ENCODE measurements around the gene MTA1.

MTA1 gene

GRCh38 chr14:105445290-105445689 is 25.7 kb downstream of the MTA1 start:
- Histone ChIP-seq H2AFZ (ENCODE audit: low read length) (no peak overlapping the region), H3F3A (ENCODE audit: insufficient read depth, low read length) (no peaks in the 10 kb centered on the region), H3K27me3 (ENCODE audit: insufficient read depth, low read length) (no peaks in the 10 kb centered on the region), H3K36me3 (ENCODE audit: insufficient read depth, low read length) (peaks cover 40% of the 10 kb centered on the region), H3K4me2 (ENCODE audit: low read length) (no peak overlapping the region), H3K9ac (ENCODE audit: low read length) (no peak overlapping the region), H3K9me3 (ENCODE audit: low read length) (no peaks in the 10 kb centered on the region), H3K79me2 (ENCODE audit: insufficient read depth, low read length) (no peaks in the 10 kb centered on the region), H3K4me3 (ENCODE audit: low read depth, low read length, poor library complexity, severe bottlenecking) (no peak overlapping the region), H4K20me1 (ENCODE audit: insufficient read depth, low read length) (no peaks in the 10 kb centered on the region), H3K4me1 (ENCODE audit: insufficient read depth, low read length, severe bottlenecking) (no peaks in the 10 kb centered on the region), H3K9me2 (ENCODE audit: low read depth, low read length) (no peaks in the 10 kb centered on the region), H3K27ac (ENCODE audit: low read depth, low read length, poor library complexity, severe bottlenecking) (no peak overlapping the region)
- no peak for TF ChIP-seq CTCF (IDR thresholded peaks at IDR 0.05; ENCODE audit: low read length)
- no peak for TF ChIP-seq EZH2 (IDR thresholded peaks at IDR 0.05; ENCODE audit: borderline replicate concordance, low read length)

GRCh38 chr14:105445901-105446845 is 26.5 kb downstream of the MTA1 start:
- Histone ChIP-seq H2AFZ (ENCODE audit: low read length) (no peak overlapping the region), H3K36me3 (ENCODE audit: insufficient read depth, low read length) (peaks cover 40% of the 10 kb centered on the region), H3K9ac (ENCODE audit: low read length) (no peak overlapping the region), H3K79me2 (ENCODE audit: insufficient read depth, low read length) (no peaks in the 10 kb centered on the region), H3K27me3 (ENCODE audit: insufficient read depth, low read length) (no peaks in the 10 kb centered on the region), H3K27ac (ENCODE audit: low read depth, low read length, poor library complexity, severe bottlenecking) (no peak overlapping the region), H3F3A (ENCODE audit: insufficient read depth, low read length) (no peaks in the 10 kb centered on the region), H3K4me2 (ENCODE audit: low read length) (no peak overlapping the region), H3K9me2 (ENCODE audit: low read depth, low read length) (no peaks in the 10 kb centered on the region), H4K20me1 (ENCODE audit: insufficient read depth, low read length) (no peaks in the 10 kb centered on the region), H3K4me3 (ENCODE audit: low read depth, low read length, poor library complexity, severe bottlenecking) (no peak overlapping the region), H3K4me1 (ENCODE audit: insufficient read depth, low read length, severe bottlenecking) (no peaks in the 10 kb centered on the region), H3K9me3 (ENCODE audit: low read length) (no peaks in the 10 kb centered on the region)
- no peak for TF ChIP-seq CTCF (IDR thresholded peaks at IDR 0.05; ENCODE audit: low read length)
- TF ChIP-seq EZH2 (IDR thresholded peaks at IDR 0.05; ENCODE audit: borderline replicate concordance, low read length): no peak

GRCh38 chr14:105446971-105447370 is 27.3 kb downstream of the MTA1 start:
- Histone ChIP-seq H3F3A (ENCODE audit: insufficient read depth, low read length) (no peaks in the 10 kb centered on the region), H3K79me2 (ENCODE audit: insufficient read depth, low read length) (no peaks in the 10 kb centered on the region), H2AFZ (ENCODE audit: low read length) (no peak overlapping the region), H3K9me2 (ENCODE audit: low read depth, low read length) (no peaks in the 10 kb centered on the region), H3K4me1 (ENCODE audit: insufficient read depth, low read length, severe bottlenecking) (no peaks in the 10 kb centered on the region), H3K9ac (ENCODE audit: low read length) (no peak overlapping the region), H3K27me3 (ENCODE audit: insufficient read depth, low read length) (no peaks in the 10 kb centered on the region), H3K36me3 (ENCODE audit: insufficient read depth, low read length) (peaks cover 40% of the 10 kb centered on the region), H4K20me1 (ENCODE audit: insufficient read depth, low read length) (no peaks in the 10 kb centered on the region), H3K4me3 (ENCODE audit: low read depth, low read length, poor library complexity, severe bottlenecking) (no peak overlapping the region), H3K4me2 (ENCODE audit: low read length) (no peak overlapping the region), H3K9me3 (ENCODE audit: low read length) (no peaks in the 10 kb centered on the region), H3K27ac (ENCODE audit: low read depth, low read length, poor library complexity, severe bottlenecking) (no peak overlapping the region)
- TF ChIP-seq EZH2 (IDR thresholded peaks at IDR 0.05; ENCODE audit: borderline replicate concordance, low read length) (no peak), CTCF (IDR thresholded peaks at IDR 0.05; ENCODE audit: low read length) (no peak)
